ENCODE data around the gene GREM2. TPM values are rescaled to one million over a fixed set of nuclear protein-coding genes. Genes with fewer than 3 reads are reported as not detected.

Gene GREM2
- total and polyA plus RNA-seq, 2 of the 4 experiments (the other 2 are of a cell fraction) = 3.0 to 14.2 TPM

DNA sequence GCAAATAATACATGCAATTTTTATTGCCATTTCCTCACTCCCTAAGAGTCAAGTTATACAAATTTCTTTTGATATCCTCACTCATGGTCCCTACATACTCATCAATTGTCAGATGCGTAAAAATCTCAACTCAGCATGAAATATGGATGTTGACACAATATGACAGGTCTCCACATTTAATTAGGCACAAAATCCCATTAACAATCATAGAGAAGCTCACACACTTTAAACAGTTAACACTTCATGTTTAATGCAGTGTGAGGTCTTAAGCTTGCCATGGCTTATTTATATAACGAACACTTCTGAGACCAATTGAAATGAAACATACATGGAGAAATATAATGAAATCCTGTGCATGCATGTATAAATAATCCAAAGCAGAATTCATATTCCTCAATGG lies 58.6 kb downstream of the GREM2 start:
- no peaks in the 10 kb centered on the region for H4K20me1 ChIP-seq (ENCODE audit: insufficient read depth, low read length)
- no peak overlapping the region for H3K18ac ChIP-seq (ENCODE audit: low read depth, low read length)
- H3K56ac ChIP-seq (ENCODE audit: extremely low read depth, insufficient read depth, low read length) = no peak overlapping the region
- ChIA-PET CTCF (no interaction called here), POLR2A (ENCODE audit: unreplicated experiment) (no interaction called here)
- no peak overlapping the region for H2AFZ ChIP-seq (replicated peaks; ENCODE audit: low read length, poor library complexity)
- BruUV-seq (replicated peaks) = no TSS peak
- no peak overlapping the region for H3K9ac ChIP-seq (ENCODE audit: low read depth, low read length)
- no peaks in the 10 kb centered on the region for H3K4me1 ChIP-seq (ENCODE audit: control insufficient read depth, insufficient read depth, low read length)
- no CpG with 5 or more reads among the region's 2 CpGs for WGBS, 2 experiments (ENCODE audit: extremely low coverage in 2 of 2, insufficient read length in 1 of 2)
- no peak overlapping the region for H2BK15ac ChIP-seq (ENCODE audit: low read depth, low read length)
- dilution Hi-C loops (cut with HindIII; ENCODE audit: low sequenced_read_pairs, unreplicated experiment) (no loop called here), intact Hi-C loops (cut with micrococcal nuclease) (no loop called here), in situ Hi-C loops (cut with MboI; ENCODE audit: low sequenced_read_pairs) (no loop called here)
- H4K91ac ChIP-seq (ENCODE audit: insufficient read depth, low read depth, low read length) = no peak overlapping the region
- H2BK5ac ChIP-seq (ENCODE audit: low read depth, low read length, poor library complexity, severe bottlenecking) = no peak overlapping the region
- no peak overlapping the region for H4K5ac ChIP-seq (ENCODE audit: low read depth, low read length)
- TF ChIP-seq POLR2A (IDR thresholded peaks at IDR 0.05; ENCODE audit: low read depth, low read length) (no peak), MAFK (IDR thresholded peaks at IDR 0.05; ENCODE audit: low read depth, low read length) (no peak), RAD21 (IDR thresholded peaks at IDR 0.05; ENCODE audit: low read length) (no peak), BHLHE40 (IDR thresholded peaks at IDR 0.05; ENCODE audit: low read depth, low read length) (no peak), RCOR1 (IDR thresholded peaks at IDR 0.05; ENCODE audit: insufficient replicate concordance, low read length) (no peak), SMC3 (IDR thresholded peaks at IDR 0.05; ENCODE audit: low read depth, low read length) (no peak), NFE2L2 (IDR thresholded peaks at IDR 0.05; ENCODE audit: low read depth, low read length) (no peak), CEBPB (IDR thresholded peaks at IDR 0.05; ENCODE audit: low read depth, low read length) (no peak), MXI1 (IDR thresholded peaks at IDR 0.05; ENCODE audit: borderline replicate concordance, low read depth, low read length) (no peak)
- TF ChIP-seq, protein P1, sequence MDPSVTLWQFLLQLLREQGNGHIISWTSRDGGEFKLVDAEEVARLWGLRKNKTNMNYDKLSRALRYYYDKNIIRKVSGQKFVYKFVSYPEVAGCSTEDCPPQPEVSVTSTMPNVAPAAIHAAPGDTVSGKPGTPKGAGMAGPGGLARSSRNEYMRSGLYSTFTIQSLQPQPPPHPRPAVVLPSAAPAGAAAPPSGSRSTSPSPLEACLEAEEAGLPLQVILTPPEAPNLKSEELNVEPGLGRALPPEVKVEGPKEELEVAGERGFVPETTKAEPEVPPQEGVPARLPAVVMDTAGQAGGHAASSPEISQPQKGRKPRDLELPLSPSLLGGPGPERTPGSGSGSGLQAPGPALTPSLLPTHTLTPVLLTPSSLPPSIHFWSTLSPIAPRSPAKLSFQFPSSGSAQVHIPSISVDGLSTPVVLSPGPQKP (IDR thresholded peaks at IDR 0.05; ENCODE audit: borderline replicate concordance, low read depth, low read length) = no peak
- TF ChIP-seq, protein P2, sequence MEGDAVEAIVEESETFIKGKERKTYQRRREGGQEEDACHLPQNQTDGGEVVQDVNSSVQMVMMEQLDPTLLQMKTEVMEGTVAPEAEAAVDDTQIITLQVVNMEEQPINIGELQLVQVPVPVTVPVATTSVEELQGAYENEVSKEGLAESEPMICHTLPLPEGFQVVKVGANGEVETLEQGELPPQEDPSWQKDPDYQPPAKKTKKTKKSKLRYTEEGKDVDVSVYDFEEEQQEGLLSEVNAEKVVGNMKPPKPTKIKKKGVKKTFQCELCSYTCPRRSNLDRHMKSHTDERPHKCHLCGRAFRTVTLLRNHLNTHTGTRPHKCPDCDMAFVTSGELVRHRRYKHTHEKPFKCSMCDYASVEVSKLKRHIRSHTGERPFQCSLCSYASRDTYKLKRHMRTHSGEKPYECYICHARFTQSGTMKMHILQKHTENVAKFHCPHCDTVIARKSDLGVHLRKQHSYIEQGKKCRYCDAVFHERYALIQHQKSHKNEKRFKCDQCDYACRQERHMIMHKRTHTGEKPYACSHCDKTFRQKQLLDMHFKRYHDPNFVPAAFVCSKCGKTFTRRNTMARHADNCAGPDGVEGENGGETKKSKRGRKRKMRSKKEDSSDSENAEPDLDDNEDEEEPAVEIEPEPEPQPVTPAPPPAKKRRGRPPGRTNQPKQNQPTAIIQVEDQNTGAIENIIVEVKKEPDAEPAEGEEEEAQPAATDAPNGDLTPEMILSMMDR (conservative IDR thresholded peaks at IDR 0.05; ENCODE audit: low read depth, low read length) = no peak
- TF ChIP-seq, protein P3, sequence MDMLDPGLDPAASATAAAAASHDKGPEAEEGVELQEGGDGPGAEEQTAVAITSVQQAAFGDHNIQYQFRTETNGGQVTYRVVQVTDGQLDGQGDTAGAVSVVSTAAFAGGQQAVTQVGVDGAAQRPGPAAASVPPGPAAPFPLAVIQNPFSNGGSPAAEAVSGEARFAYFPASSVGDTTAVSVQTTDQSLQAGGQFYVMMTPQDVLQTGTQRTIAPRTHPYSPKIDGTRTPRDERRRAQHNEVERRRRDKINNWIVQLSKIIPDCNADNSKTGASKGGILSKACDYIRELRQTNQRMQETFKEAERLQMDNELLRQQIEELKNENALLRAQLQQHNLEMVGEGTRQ (IDR thresholded peaks at IDR 0.05; ENCODE audit: low read depth, low read length) = no peak
- H3K4me2 ChIP-seq (ENCODE audit: low read depth, low read length) = no peak overlapping the region
- H3K36me3 ChIP-seq (ENCODE audit: control insufficient read depth, insufficient read depth, low read length) = no peaks in the 10 kb centered on the region
- no peak overlapping the region for H3K4me3 ChIP-seq (ENCODE audit: insufficient read depth, low read depth, low read length)
- H3K79me1 ChIP-seq (ENCODE audit: low read depth in 1 of 2, low read length in 2 of 2) = peaks cover 0 to 15% of the 10 kb centered on the region in 2 experiments; a peak in 3 of 4 replicates
- H2AK9ac ChIP-seq (replicated peaks; ENCODE audit: low read depth, low read length, poor library complexity) = no peak overlapping the region
- H3K14ac ChIP-seq (replicated peaks; ENCODE audit: low read depth, low read length) = no peak overlapping the region
- H3K9me1 ChIP-seq (ENCODE audit: insufficient read depth, low read length) = no peaks in the 10 kb centered on the region
- no peak overlapping the region for H3K4ac ChIP-seq (ENCODE audit: low read depth, low read length)
- no peak for DNase-seq
- H2BK120ac ChIP-seq (ENCODE audit: low read depth, low read length) = no peak overlapping the region
- H3K9me3 ChIP-seq (ENCODE audit: control insufficient read depth, insufficient read depth, low read length) = no peaks in the 10 kb centered on the region
- H3K27ac ChIP-seq (ENCODE audit: insufficient read depth, low read length) = no peak overlapping the region
- no peaks in the 10 kb centered on the region for H3K27me3 ChIP-seq (ENCODE audit: control insufficient read depth, insufficient read depth, low read length)
- no peak overlapping the region for H3K23ac ChIP-seq (ENCODE audit: low read depth, low read length)
- no peak overlapping the region for H2AK5ac ChIP-seq (ENCODE audit: low read depth, low read length)
- H2BK20ac ChIP-seq (ENCODE audit: low read depth, low read length) = no peak overlapping the region
- no peak for ATAC-seq (ENCODE audit: low read depth)
- no peak overlapping the region for H4K8ac ChIP-seq (ENCODE audit: low read depth in 2 of 2, low read length in 2 of 2)

All from IMR-90 (cell line).